ENCODE data around the gene MOCS3. TPM values are rescaled to one million over a fixed set of nuclear protein-coding genes. Genes with fewer than 3 reads are reported as not detected.
A peak's percentile ranks its signal among the peaks of the same experiment; 100 is the strongest.

MOCS3 gene
- total RNA-seq, 1 experiment from 2014 or later, result 6.0 TPM

DNA sequence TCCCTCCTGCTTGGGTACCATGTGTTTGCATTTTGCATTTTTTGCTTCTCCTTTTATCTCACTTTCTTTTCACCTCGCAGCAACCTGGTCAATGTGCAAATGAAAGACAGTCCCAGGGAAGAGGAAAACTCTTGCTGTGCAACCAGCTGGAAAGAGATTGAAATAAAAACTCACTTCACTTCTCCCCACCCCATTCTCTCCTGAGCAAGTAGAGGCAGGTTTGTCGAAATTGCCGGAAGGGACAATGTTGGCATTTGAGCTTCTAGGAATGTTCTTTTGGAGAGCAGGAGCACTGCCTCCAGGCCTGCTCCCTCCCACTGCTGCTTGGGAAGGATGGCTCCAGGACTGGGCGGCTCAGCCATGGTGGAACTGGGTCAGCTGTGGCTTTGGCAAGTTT lies 33.7 kb downstream of the MOCS3 start (continued):
- TF ChIP-seq ZNF317 (CRISPR knock-in tag; IDR thresholded peaks at IDR 0.05; ENCODE audit: borderline replicate concordance, low read depth) (no peak), ZNF263 (CRISPR knock-in tag; IDR thresholded peaks at IDR 0.05; ENCODE audit: low read depth) (no peak), FOXK1 (CRISPR knock-in tag; IDR thresholded peaks at IDR 0.05) (no peak)
- TF ChIP-seq, protein P1, sequence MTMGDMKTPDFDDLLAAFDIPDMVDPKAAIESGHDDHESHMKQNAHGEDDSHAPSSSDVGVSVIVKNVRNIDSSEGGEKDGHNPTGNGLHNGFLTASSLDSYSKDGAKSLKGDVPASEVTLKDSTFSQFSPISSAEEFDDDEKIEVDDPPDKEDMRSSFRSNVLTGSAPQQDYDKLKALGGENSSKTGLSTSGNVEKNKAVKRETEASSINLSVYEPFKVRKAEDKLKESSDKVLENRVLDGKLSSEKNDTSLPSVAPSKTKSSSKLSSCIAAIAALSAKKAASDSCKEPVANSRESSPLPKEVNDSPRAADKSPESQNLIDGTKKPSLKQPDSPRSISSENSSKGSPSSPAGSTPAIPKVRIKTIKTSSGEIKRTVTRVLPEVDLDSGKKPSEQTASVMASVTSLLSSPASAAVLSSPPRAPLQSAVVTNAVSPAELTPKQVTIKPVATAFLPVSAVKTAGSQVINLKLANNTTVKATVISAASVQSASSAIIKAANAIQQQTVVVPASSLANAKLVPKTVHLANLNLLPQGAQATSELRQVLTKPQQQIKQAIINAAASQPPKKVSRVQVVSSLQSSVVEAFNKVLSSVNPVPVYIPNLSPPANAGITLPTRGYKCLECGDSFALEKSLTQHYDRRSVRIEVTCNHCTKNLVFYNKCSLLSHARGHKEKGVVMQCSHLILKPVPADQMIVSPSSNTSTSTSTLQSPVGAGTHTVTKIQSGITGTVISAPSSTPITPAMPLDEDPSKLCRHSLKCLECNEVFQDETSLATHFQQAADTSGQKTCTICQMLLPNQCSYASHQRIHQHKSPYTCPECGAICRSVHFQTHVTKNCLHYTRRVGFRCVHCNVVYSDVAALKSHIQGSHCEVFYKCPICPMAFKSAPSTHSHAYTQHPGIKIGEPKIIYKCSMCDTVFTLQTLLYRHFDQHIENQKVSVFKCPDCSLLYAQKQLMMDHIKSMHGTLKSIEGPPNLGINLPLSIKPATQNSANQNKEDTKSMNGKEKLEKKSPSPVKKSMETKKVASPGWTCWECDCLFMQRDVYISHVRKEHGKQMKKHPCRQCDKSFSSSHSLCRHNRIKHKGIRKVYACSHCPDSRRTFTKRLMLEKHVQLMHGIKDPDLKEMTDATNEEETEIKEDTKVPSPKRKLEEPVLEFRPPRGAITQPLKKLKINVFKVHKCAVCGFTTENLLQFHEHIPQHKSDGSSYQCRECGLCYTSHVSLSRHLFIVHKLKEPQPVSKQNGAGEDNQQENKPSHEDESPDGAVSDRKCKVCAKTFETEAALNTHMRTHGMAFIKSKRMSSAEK (CRISPR knock-in tag; IDR thresholded peaks at IDR 0.05; ENCODE audit: borderline replicate concordance), result no peak

DNA sequence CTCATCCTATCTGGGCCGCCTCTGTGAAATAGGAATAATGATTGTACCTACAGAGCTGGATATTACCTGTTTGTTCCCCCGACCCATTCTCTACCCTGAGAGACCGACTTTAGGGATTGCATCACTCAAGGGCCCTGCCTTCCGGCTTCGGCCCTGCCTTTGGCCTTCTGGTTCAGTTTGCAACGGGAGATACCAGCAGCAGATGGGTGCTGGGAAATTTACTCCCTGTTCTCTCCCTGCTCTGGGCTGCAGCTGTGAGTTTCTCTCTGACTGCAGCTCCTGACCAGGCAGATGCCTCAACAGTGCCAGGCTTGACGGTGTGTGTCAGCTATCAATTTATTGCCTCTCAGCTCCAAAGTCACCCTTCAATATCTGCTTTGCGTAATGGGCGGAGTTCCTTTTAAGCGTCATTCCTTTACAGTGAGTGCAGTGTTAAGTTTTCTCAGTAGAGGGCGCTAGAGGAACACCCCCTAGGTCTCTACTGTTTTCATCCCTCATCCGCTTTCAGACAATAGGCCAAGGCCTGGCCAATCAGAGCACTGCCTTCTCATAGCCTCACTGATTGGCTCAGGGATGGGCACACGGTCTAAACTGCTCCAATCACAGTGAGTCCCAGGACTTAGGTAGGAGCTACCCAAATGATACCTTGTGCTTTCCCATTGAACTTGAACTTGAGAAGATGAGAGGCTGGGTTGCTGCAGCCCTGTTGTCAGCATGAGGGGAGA lies 34.3 kb downstream of the MOCS3 start:
- peaks cover 5% of the 10 kb centered on the region for H3K9me3 Mint-ChIP-seq
- ATAC-seq (peak; percentile 91), DNase-seq (ENCODE audit: low spot score) (peak; percentile 74)
- H3K4me3 Mint-ChIP-seq, result peak overlapping the region; percentile 52
- POLR2A ChIA-PET, result interaction anchor here (0.9 to 2.3 kb wide), 5 partner anchors 22 to 325 kb away, joined by 3 to 5 read pairs (median 4); no protein-coding TSS in a partner anchor
- peaks cover 5% of the 10 kb centered on the region for H3K27me3 Mint-ChIP-seq (ENCODE audit: low read depth)
- H3K27ac Mint-ChIP-seq, result peak overlapping the region; percentile 98
- CTCF ChIA-PET, result interaction anchor here (0.6 to 8.5 kb wide), 60 partner anchors 10 to 708 kb away, joined by 3 to 246 read pairs (median 4); partner anchors contain the start of genes ADNP, BCAS4, KCNG1 and NFATC2
- peaks cover 40% of the 10 kb centered on the region for H3K4me1 Mint-ChIP-seq
- H3K36me3 Mint-ChIP-seq, result no peaks in the 10 kb centered on the region
- TF ChIP-seq, protein P2, sequence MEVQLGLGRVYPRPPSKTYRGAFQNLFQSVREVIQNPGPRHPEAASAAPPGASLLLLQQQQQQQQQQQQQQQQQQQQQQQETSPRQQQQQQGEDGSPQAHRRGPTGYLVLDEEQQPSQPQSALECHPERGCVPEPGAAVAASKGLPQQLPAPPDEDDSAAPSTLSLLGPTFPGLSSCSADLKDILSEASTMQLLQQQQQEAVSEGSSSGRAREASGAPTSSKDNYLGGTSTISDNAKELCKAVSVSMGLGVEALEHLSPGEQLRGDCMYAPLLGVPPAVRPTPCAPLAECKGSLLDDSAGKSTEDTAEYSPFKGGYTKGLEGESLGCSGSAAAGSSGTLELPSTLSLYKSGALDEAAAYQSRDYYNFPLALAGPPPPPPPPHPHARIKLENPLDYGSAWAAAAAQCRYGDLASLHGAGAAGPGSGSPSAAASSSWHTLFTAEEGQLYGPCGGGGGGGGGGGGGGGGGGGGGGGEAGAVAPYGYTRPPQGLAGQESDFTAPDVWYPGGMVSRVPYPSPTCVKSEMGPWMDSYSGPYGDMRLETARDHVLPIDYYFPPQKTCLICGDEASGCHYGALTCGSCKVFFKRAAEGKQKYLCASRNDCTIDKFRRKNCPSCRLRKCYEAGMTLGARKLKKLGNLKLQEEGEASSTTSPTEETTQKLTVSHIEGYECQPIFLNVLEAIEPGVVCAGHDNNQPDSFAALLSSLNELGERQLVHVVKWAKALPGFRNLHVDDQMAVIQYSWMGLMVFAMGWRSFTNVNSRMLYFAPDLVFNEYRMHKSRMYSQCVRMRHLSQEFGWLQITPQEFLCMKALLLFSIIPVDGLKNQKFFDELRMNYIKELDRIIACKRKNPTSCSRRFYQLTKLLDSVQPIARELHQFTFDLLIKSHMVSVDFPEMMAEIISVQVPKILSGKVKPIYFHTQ (CRISPR knock-in tag; IDR thresholded peaks at IDR 0.05), result no peak
- TF ChIP-seq GABPB1 (CRISPR knock-in tag; IDR thresholded peaks at IDR 0.05) (peak; percentile 89), NFE2L1 (CRISPR knock-in tag; IDR thresholded peaks at IDR 0.05) (no peak), FOXJ3 (CRISPR knock-in tag; IDR thresholded peaks at IDR 0.05; ENCODE audit: borderline replicate concordance) (no peak), MXD4 (CRISPR knock-in tag; IDR thresholded peaks at IDR 0.05; ENCODE audit: borderline replicate concordance) (no peak), ZNF416 (CRISPR knock-in tag; IDR thresholded peaks at IDR 0.05) (no peak), FOXK1 (CRISPR knock-in tag; IDR thresholded peaks at IDR 0.05) (peak; percentile 75), FOXP1 (CRISPR knock-in tag; IDR thresholded peaks at IDR 0.05; ENCODE audit: borderline replicate concordance) (no peak), TP53 (CRISPR knock-in tag; IDR thresholded peaks at IDR 0.05) (no peak), GRHL2 (CRISPR knock-in tag; IDR thresholded peaks at IDR 0.05; ENCODE audit: insufficient replicate concordance, severe bottlenecking) (no peak)
- TF ChIP-seq, protein P3, sequence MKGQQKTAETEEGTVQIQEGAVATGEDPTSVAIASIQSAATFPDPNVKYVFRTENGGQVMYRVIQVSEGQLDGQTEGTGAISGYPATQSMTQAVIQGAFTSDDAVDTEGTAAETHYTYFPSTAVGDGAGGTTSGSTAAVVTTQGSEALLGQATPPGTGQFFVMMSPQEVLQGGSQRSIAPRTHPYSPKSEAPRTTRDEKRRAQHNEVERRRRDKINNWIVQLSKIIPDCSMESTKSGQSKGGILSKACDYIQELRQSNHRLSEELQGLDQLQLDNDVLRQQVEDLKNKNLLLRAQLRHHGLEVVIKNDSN (CRISPR knock-in tag; IDR thresholded peaks at IDR 0.05), result peak; percentile 83
- TF ChIP-seq, protein P4, sequence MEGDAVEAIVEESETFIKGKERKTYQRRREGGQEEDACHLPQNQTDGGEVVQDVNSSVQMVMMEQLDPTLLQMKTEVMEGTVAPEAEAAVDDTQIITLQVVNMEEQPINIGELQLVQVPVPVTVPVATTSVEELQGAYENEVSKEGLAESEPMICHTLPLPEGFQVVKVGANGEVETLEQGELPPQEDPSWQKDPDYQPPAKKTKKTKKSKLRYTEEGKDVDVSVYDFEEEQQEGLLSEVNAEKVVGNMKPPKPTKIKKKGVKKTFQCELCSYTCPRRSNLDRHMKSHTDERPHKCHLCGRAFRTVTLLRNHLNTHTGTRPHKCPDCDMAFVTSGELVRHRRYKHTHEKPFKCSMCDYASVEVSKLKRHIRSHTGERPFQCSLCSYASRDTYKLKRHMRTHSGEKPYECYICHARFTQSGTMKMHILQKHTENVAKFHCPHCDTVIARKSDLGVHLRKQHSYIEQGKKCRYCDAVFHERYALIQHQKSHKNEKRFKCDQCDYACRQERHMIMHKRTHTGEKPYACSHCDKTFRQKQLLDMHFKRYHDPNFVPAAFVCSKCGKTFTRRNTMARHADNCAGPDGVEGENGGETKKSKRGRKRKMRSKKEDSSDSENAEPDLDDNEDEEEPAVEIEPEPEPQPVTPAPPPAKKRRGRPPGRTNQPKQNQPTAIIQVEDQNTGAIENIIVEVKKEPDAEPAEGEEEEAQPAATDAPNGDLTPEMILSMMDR (IDR thresholded peaks at IDR 0.05), result peak; percentile 89
- TF ChIP-seq, protein P5, sequence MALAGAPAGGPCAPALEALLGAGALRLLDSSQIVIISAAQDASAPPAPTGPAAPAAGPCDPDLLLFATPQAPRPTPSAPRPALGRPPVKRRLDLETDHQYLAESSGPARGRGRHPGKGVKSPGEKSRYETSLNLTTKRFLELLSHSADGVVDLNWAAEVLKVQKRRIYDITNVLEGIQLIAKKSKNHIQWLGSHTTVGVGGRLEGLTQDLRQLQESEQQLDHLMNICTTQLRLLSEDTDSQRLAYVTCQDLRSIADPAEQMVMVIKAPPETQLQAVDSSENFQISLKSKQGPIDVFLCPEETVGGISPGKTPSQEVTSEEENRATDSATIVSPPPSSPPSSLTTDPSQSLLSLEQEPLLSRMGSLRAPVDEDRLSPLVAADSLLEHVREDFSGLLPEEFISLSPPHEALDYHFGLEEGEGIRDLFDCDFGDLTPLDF (CRISPR knock-in tag; IDR thresholded peaks at IDR 0.05), result no peak
- TF ChIP-seq, protein P6, sequence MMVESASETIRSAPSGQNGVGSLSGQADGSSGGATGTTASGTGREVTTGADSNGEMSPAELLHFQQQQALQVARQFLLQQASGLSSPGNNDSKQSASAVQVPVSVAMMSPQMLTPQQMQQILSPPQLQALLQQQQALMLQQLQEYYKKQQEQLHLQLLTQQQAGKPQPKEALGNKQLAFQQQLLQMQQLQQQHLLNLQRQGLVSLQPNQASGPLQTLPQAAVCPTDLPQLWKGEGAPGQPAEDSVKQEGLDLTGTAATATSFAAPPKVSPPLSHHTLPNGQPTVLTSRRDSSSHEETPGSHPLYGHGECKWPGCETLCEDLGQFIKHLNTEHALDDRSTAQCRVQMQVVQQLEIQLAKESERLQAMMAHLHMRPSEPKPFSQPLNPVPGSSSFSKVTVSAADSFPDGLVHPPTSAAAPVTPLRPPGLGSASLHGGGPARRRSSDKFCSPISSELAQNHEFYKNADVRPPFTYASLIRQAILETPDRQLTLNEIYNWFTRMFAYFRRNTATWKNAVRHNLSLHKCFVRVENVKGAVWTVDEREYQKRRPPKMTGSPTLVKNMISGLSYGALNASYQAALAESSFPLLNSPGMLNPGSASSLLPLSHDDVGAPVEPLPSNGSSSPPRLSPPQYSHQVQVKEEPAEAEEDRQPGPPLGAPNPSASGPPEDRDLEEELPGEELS (CRISPR knock-in tag; IDR thresholded peaks at IDR 0.05), result no peak
- TF ChIP-seq, protein P7, sequence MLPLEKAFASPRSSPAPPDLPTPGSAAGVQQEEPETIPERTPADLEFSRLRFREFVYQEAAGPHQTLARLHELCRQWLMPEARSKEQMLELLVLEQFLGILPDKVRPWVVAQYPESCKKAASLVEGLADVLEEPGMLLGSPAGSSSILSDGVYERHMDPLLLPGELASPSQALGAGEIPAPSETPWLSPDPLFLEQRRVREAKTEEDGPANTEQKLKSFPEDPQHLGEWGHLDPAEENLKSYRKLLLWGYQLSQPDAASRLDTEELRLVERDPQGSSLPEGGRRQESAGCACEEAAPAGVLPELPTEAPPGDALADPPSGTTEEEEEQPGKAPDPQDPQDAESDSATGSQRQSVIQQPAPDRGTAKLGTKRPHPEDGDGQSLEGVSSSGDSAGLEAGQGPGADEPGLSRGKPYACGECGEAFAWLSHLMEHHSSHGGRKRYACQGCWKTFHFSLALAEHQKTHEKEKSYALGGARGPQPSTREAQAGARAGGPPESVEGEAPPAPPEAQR (CRISPR knock-in tag; IDR thresholded peaks at IDR 0.05), result no peak
- TF ChIP-seq, protein P8, sequence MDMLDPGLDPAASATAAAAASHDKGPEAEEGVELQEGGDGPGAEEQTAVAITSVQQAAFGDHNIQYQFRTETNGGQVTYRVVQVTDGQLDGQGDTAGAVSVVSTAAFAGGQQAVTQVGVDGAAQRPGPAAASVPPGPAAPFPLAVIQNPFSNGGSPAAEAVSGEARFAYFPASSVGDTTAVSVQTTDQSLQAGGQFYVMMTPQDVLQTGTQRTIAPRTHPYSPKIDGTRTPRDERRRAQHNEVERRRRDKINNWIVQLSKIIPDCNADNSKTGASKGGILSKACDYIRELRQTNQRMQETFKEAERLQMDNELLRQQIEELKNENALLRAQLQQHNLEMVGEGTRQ (CRISPR knock-in tag; IDR thresholded peaks at IDR 0.05), result peak; percentile 84

All from WTC11 (cell line).